Mesenchymal stem cell (in vitro differentiated cells and primary cell): ENCODE measurements around the gene VKORC1L1.
"Not testable (repeated sequence)": the region's sequence is repeated elsewhere in the genome, so short reads cannot be mapped to it uniquely, and the experiment has no call there.

Experiments
- DNase-seq: peaks from one replicate; pipeline ENCODE4 v3.0.0-alpha.2; 2013
- H2AFZ ChIP-seq: one replicate; pipeline ENCODE4 v1.6.1; 2013; ENCODE audit warnings: low read depth, mild to moderate bottlenecking, control low read depth, inconsistent platforms, low read length, moderate library complexity
- H2AK5ac ChIP-seq: 2 replicates; pipeline ENCODE4 v1.6.1; 2013; ENCODE audit warnings: low read length, moderate library complexity, mild to moderate bottlenecking, inconsistent platforms; ENCODE audit not compliant: severe bottlenecking
- H2BK120ac ChIP-seq: one replicate; pipeline ENCODE4 v1.6.1; 2013; ENCODE audit warnings: low read depth, mild to moderate bottlenecking, inconsistent platforms, low read length, moderate library complexity
- H2BK12ac ChIP-seq, 2 experiments: one replicate each; pipeline ENCODE4 v1.6.1; 2013; ENCODE audit warnings: inconsistent platforms in 2 of 2, low read length in 2 of 2, mild to moderate bottlenecking in 2 of 2, moderate library complexity in 2 of 2, control low read depth in 1 of 2
- H2BK15ac ChIP-seq: one replicate; pipeline ENCODE4 v1.6.1; 2013; ENCODE audit warnings: mild to moderate bottlenecking, low read depth, inconsistent platforms; ENCODE audit not compliant: poor library complexity, severe bottlenecking
- H2BK5ac ChIP-seq: 2 replicates; pipeline ENCODE4 v1.6.1; 2013; ENCODE audit warnings: low read depth, mild to moderate bottlenecking, low read length, control low read depth, inconsistent platforms; ENCODE audit not compliant: poor library complexity, severe bottlenecking
- H3K14ac ChIP-seq, 2 experiments: one replicate each; pipeline ENCODE4 v1.6.1; 2013; ENCODE audit warnings: inconsistent platforms in 2 of 2, low read length in 2 of 2, control low read depth in 1 of 2, mild to moderate bottlenecking in 1 of 2, moderate library complexity in 1 of 2
- H3K18ac ChIP-seq, 2 experiments: one replicate each; pipeline ENCODE4 v1.6.1; 2013; ENCODE audit warnings: inconsistent platforms in 2 of 2, low read length in 2 of 2, control low read depth in 1 of 2, low read depth in 1 of 2, mild to moderate bottlenecking in 1 of 2
- H3K23ac ChIP-seq, 2 experiments: one replicate each; pipeline ENCODE4 v1.6.1; 2013; ENCODE audit warnings: inconsistent platforms in 2 of 2, low read length in 2 of 2, mild to moderate bottlenecking in 2 of 2, moderate library complexity in 2 of 2, control low read depth in 1 of 2
- H3K27ac ChIP-seq: 2 replicates; pipeline ENCODE4 v1.5.1; 2013; ENCODE audit warnings: mild to moderate bottlenecking, moderate library complexity, low read length, control low read depth, inconsistent platforms; ENCODE audit not compliant: poor library complexity, severe bottlenecking
- H3K27me3 ChIP-seq, 2 experiments: 2 replicates each; pipeline versions ENCODE4 v1.6.1 to v1.7.0; 2013; ENCODE audit warnings: low read length in 2 of 2, mild to moderate bottlenecking in 2 of 2, moderate library complexity in 2 of 2, control low read depth in 1 of 2, inconsistent platforms in 1 of 2; ENCODE audit not compliant: control insufficient read depth in 1 of 2, insufficient read depth in 1 of 2
- H3K36me3 ChIP-seq, 2 experiments: 2 replicates each; pipeline versions ENCODE4 v1.6.1 to v1.7.0; 2013; ENCODE audit warnings: low read length in 2 of 2, control low read depth in 1 of 2, inconsistent platforms in 1 of 2, low read depth in 1 of 2, mild to moderate bottlenecking in 1 of 2; ENCODE audit not compliant: insufficient read depth in 2 of 2, control insufficient read depth in 1 of 2
- H3K4ac ChIP-seq, 2 experiments: one replicate each; pipeline ENCODE4 v1.6.1; 2013; ENCODE audit warnings: inconsistent platforms in 2 of 2, low read length in 2 of 2, mild to moderate bottlenecking in 2 of 2, moderate library complexity in 2 of 2, control low read depth in 1 of 2, low read depth in 1 of 2
- H3K4me1 ChIP-seq: 2 replicates; pipeline ENCODE4 v1.6.1; 2013; ENCODE audit warnings: low read depth, low read length, control low read depth; ENCODE audit not compliant: control insufficient read depth, insufficient read depth
- H3K4me2 ChIP-seq: 2 replicates; pipeline ENCODE4 v1.6.1; 2013; ENCODE audit warnings: low read length, mild to moderate bottlenecking, inconsistent platforms; ENCODE audit not compliant: poor library complexity, severe bottlenecking
- H3K4me3 ChIP-seq, 2 experiments: 2 replicates each; pipeline versions ENCODE4 v1.5.1 to v1.7.0; 2013; ENCODE audit warnings: low read length in 2 of 2, mild to moderate bottlenecking in 2 of 2, control low read depth in 1 of 2, low read depth in 1 of 2; ENCODE audit not compliant: insufficient read depth in 1 of 2
- H3K79me1 ChIP-seq: replicated peaks from 2 replicates; pipeline ENCODE4 v1.6.1; 2013; ENCODE audit warnings: mild to moderate bottlenecking, control low read depth, low read length, inconsistent platforms; ENCODE audit not compliant: poor library complexity, severe bottlenecking
- H3K9ac ChIP-seq: 2 replicates; pipeline ENCODE4 v1.7.0; 2013; ENCODE audit warnings: mild to moderate bottlenecking, low read length, moderate library complexity
- H3K9me3 ChIP-seq: 2 replicates; pipeline ENCODE4 v1.7.0; 2013; ENCODE audit warnings: mild to moderate bottlenecking, low read length; ENCODE audit not compliant: control insufficient read depth
- H4K8ac ChIP-seq: one replicate; pipeline ENCODE4 v1.6.1; 2013; ENCODE audit warnings: inconsistent platforms, mild to moderate bottlenecking, low read length, moderate library complexity
- H4K91ac ChIP-seq: one replicate; pipeline ENCODE4 v1.6.1; 2013; ENCODE audit warnings: mild to moderate bottlenecking, low read length, inconsistent platforms
- WGBS: methylation state at CpG from one replicate; pipeline ENCODE4 v1.1.7; 2013; ENCODE audit warnings: mixed read lengths; 5-methylcytosine and 5-hydroxymethylcytosine counted together

The VKORC1L1 gene

GRCh38 chr7:65846008-65846570 lies 26.8 kb upstream of the VKORC1L1 start:
- H3K4me3 ChIP-seq, result no peak overlapping the region
- H3K27me3 ChIP-seq, result no peaks in the 10 kb centered on the region
- no peak overlapping the region for H2BK12ac ChIP-seq
- H2BK120ac ChIP-seq, result no peak overlapping the region
- WGBS, result 83% methylated on average over 4 of the region's 4 CpGs
- no peak overlapping the region for H2AK5ac ChIP-seq
- H3K4ac ChIP-seq, result no peak overlapping the region
- H3K36me3 ChIP-seq, result no peaks in the 10 kb centered on the region
- H4K8ac ChIP-seq, result no peak overlapping the region
- no peak for DNase-seq
- H3K27ac ChIP-seq, result no peak overlapping the region
- no peak overlapping the region for H3K4me2 ChIP-seq
- no peak overlapping the region for H4K91ac ChIP-seq
- no peak overlapping the region for H3K14ac ChIP-seq
- no peaks in the 10 kb centered on the region for H3K4me1 ChIP-seq
- H3K9ac ChIP-seq, result no peak overlapping the region
- no peak overlapping the region for H3K18ac ChIP-seq
- H3K79me1 ChIP-seq, result no peaks in the 10 kb centered on the region
- no peak overlapping the region for H2BK15ac ChIP-seq
- no peak overlapping the region for H2AFZ ChIP-seq
- no peaks in the 10 kb centered on the region for H3K9me3 ChIP-seq
- H2BK5ac ChIP-seq, result no peak overlapping the region
- no peak overlapping the region for H3K23ac ChIP-seq

- H3K27ac ChIP-seq, DNase-seq, H2AFZ ChIP-seq, H3K4me1 ChIP-seq, H4K91ac ChIP-seq, H2BK120ac ChIP-seq, H3K4me3 ChIP-seq, H3K4me2 ChIP-seq, H3K18ac ChIP-seq, H2BK5ac ChIP-seq, H2BK15ac ChIP-seq, H3K14ac ChIP-seq, H3K79me1 ChIP-seq, H2AK5ac ChIP-seq, H3K4ac ChIP-seq, H3K36me3 ChIP-seq, H2BK12ac ChIP-seq, H3K9ac ChIP-seq, H3K27me3 ChIP-seq, H3K23ac ChIP-seq, H3K9me3 ChIP-seq, H4K8ac ChIP-seq: not testable (repeated sequence)
- WGBS, result 100% methylated on average over 2 of the region's 3 CpGs
Observed at GRCh38 chr7:65853426-65853825, 19.4 kb upstream of the VKORC1L1 start.

GRCh38 chr7:65853892-65854291 lies 19.0 kb upstream of the VKORC1L1 start:
- H2BK120ac ChIP-seq, H3K36me3 ChIP-seq, H3K79me1 ChIP-seq, H2BK5ac ChIP-seq, H3K27me3 ChIP-seq, H3K9ac ChIP-seq, H2BK12ac ChIP-seq, DNase-seq, H3K23ac ChIP-seq, H3K14ac ChIP-seq, H4K8ac ChIP-seq, H4K91ac ChIP-seq, H3K27ac ChIP-seq, H2AFZ ChIP-seq, H2BK15ac ChIP-seq, H3K4me3 ChIP-seq, H3K4ac ChIP-seq, H3K4me2 ChIP-seq, H3K18ac ChIP-seq, H3K4me1 ChIP-seq, H3K9me3 ChIP-seq, H2AK5ac ChIP-seq: not testable (repeated sequence)
- 91% methylated on average over 7 of the region's 7 CpGs for WGBS

GRCh38 chr7:65857321-65857894 lies 15.5 kb upstream of the VKORC1L1 start:
- H3K9me3 ChIP-seq, H3K4me1 ChIP-seq, H3K36me3 ChIP-seq, H3K27me3 ChIP-seq, H2AFZ ChIP-seq, H3K23ac ChIP-seq, H3K79me1 ChIP-seq, H3K27ac ChIP-seq, H2BK15ac ChIP-seq, H3K4me2 ChIP-seq, DNase-seq, H2BK120ac ChIP-seq, H4K91ac ChIP-seq, H4K8ac ChIP-seq, H3K14ac ChIP-seq, H2BK5ac ChIP-seq, H3K4me3 ChIP-seq, H3K18ac ChIP-seq, H3K9ac ChIP-seq, H2BK12ac ChIP-seq, H2AK5ac ChIP-seq, H3K4ac ChIP-seq: not testable (repeated sequence)
- WGBS, result no CpG with 5 or more reads among the region's 5 CpGs
